Effector memory CD8-positive, alpha-beta T cell (primary cell): ENCODE results near the gene OSCP1.
A peak's percentile ranks its signal among the peaks of the same experiment; 100 is the strongest.

Experiments used
- ATAC-seq: fragments of 150-1000 bp; cut with Tn5 transposase; replicated peaks from 2 replicates; pipeline ENCODE4 v1.10.0; 2021; ENCODE audit warnings: mild to moderate bottlenecking, moderate library complexity
- DNase-seq, 3 experiments: peaks; one replicate each; pipeline ENCODE4 v3.0.0; 2021
- H3K27ac Mint-ChIP-seq, 2 donors: one replicate each; pipeline ENCODE4 v1.8.0; 2022; ENCODE audit warnings: mild to moderate bottlenecking in 2 of 2, mixed read lengths in 2 of 2, moderate library complexity in 2 of 2
- H3K27me3 Mint-ChIP-seq, 2 donors: one replicate each; pipeline ENCODE4 v1.8.0; 2022; ENCODE audit warnings: mixed read lengths in 2 of 2
- H3K36me3 Mint-ChIP-seq: one replicate; pipeline ENCODE4 v1.8.0; 2022; ENCODE audit warnings: mild to moderate bottlenecking, moderate library complexity, mixed read lengths; ENCODE audit not compliant: insufficient read depth
- H3K4me1 Mint-ChIP-seq, 2 donors: one replicate each; pipeline ENCODE4 v1.8.0; 2022; ENCODE audit warnings: low read depth in 2 of 2, mixed read lengths in 2 of 2
- H3K4me3 Mint-ChIP-seq, 2 donors: one replicate each; pipeline ENCODE4 v1.8.0; 2022; ENCODE audit warnings: mild to moderate bottlenecking in 2 of 2, mixed read lengths in 2 of 2, moderate library complexity in 2 of 2
- H3K9me3 Mint-ChIP-seq, 2 donors: one replicate each; pipeline ENCODE4 v1.8.0; 2022; ENCODE audit warnings: mixed read lengths in 2 of 2

The OSCP1 gene

DNA sequence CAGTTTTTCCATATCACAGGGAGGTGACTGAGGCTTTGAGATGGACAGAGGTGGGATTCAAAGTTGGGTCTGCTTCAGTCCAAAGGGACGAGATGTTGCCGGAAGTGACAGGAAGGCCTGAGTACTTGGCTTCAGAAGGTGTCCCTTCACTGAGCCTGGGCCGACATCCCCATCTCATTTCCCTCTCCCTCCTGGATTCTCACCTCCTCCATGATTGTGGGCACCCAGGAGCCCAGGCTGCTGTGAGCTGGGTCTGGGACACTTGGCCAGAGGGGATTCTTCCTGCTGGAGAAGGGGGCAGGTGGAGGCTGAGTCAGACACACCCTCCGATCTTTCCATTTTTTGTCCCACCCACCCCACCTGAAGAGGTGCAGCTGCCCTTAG is 16.8 kb upstream of the OSCP1 start:
- Mint-ChIP-seq H3K36me3 (peaks cover 10% of the 10 kb centered on the region), H3K4me1 (peaks cover 10 to 19% of the 10 kb centered on the region in 2 donors), H3K9me3 (no peaks in the 10 kb centered on the region), H3K4me3 (no peak overlapping the region), H3K27me3 (no peaks in the 10 kb centered on the region), H3K27ac (no peak overlapping the region)
- ATAC-seq (no peak), DNase-seq (no peak)

GRCh38 chr1:36466370-36467026 is 16.2 kb upstream of the OSCP1 start:
- no peak overlapping the region for H3K27ac Mint-ChIP-seq
- no peaks in the 10 kb centered on the region for H3K27me3 Mint-ChIP-seq
- H3K36me3 Mint-ChIP-seq = peaks cover 10% of the 10 kb centered on the region
- H3K4me3 Mint-ChIP-seq = no peak overlapping the region
- H3K9me3 Mint-ChIP-seq = no peaks in the 10 kb centered on the region
- ATAC-seq (no peak), DNase-seq (no peak)
- H3K4me1 Mint-ChIP-seq = peaks cover 10 to 20% of the 10 kb centered on the region in 2 donors

DNA sequence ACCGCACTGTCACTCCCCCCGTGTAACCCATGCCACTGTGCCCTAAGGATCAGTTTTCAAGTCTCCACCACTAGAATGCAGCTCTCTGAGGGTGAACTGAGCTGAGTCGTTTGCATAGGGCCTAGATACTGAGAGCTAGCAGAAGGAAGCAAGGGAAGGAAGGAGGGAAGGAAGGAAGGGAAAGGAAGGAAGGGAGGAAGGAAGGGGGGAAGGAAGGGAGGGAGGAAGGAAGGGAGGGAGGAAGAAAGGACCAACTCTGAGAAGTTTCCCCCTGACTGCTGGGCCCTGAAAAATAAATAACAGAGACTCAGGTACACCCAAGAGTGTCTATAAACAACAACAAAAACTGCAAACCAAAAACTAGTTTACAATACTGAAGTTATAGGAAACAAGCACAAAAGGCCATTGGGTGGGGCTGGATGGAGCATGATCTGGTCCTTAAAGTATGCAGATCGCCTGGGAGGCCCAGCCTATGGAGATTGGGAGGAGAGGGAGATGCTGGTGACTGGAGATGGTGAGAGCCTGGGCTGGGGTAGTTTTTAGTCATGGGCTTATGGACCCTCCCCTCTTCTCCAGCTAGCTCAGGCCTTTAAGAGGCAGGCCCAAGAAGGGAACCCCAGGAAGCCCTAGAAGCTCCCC is 15.6 kb upstream of the OSCP1 start:
- H3K9me3 Mint-ChIP-seq = no peaks in the 10 kb centered on the region
- H3K36me3 Mint-ChIP-seq = peaks cover 13% of the 10 kb centered on the region
- H3K27ac Mint-ChIP-seq = peak overlapping the region in 1 of 2 donors; percentile 97
- no peak overlapping the region for H3K4me3 Mint-ChIP-seq
- ATAC-seq (no peak), DNase-seq (no peak)
- peaks cover 14 to 23% of the 10 kb centered on the region in 2 donors for H3K4me1 Mint-ChIP-seq
- no peaks in the 10 kb centered on the region for H3K27me3 Mint-ChIP-seq

DNA sequence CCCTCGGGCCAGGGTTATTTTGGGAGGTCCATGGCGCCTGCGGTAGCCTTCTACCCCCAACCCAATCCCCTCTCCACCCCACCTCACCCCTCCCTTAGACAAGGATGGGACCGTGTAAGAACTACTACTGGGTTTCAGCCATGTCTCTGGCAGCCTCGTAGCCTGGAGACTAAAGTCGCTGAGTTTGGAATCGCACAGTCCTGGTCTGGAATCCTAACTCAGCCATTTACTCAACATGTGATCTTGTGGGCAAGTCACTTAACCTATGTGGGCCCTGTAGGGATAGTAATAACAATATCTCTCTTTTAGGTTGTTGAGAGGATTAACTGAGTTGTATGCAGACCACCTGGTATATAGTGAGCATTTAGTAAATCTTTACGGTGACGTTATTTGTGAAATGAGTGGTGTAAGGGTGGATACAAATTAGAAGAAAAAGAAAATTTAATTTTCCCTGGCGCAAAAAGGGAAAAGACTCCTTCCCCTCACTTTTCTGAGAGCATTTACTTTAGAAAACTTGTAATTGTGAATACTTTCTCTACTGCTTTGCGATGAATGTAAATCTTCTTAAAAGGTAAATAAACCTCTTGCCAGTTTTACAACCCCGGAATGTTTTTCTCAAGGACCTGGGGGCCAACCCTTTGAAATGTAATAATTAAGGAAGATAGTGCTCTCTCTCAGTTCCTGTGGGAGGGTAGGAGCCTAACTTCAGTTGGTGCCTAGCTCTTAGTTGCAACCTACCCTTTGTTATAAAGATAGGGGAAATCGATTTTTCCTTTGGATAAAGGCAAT is 14.5 kb upstream of the OSCP1 start:
- peak overlapping the region; percentile 97 for H3K27ac Mint-ChIP-seq
- DNase-seq (no peak), ATAC-seq (peak; percentile 55)
- H3K9me3 Mint-ChIP-seq = no peaks in the 10 kb centered on the region
- peaks cover 17 to 26% of the 10 kb centered on the region in 2 donors for H3K4me1 Mint-ChIP-seq
- peak overlapping the region; percentile 100 for H3K4me3 Mint-ChIP-seq
- peaks cover 16% of the 10 kb centered on the region for H3K36me3 Mint-ChIP-seq
- H3K27me3 Mint-ChIP-seq = no peaks in the 10 kb centered on the region

DNA sequence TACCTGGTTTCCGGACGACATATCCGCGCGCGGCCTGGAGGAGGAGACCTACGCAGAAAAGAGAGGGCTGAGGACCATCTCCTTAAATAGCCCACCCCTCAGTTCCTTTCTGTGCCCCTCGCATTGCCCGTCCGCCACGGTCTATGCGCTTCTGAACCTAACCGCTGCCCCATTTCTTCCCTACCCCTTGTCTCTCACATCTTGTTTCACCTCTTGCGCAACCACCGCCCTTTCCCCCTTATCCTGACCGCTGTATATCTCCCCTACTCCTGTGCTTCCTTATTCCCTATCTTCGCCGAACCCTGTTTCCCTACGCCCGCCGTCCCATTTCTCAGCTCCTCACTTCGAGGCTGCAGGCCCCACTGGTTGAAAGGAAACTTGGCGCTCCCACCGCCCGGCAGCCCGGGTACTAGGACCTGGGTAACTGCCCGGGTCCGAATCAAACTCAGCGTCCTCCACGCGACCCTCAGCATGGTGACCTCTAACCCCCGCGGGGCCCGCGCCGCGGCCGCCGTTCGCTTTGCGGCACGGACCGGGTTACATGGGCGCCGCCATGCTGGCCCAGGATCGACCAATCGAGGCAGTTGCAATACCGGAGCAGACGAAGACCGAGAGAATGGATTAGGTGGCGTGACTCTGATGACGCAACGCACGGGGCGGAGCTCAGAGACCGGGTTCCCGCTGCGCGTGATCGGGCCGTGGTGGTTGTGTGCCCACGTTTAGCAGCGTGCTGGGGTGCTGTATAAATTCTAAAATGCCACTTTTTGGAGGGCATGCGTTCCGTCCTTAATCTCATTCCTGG is 13.8 kb upstream of the OSCP1 start, which contains the start of gene MRPS15:
Gene MRPS15, minus strand, starts transcription at position 582 of the 802 bp plus-strand sequence. Its CDS starts 109 bp downstream, at position 473.
- Mint-ChIP-seq H3K4me1 (peaks cover 17 to 29% of the 10 kb centered on the region in 2 donors), H3K36me3 (peaks cover 22% of the 10 kb centered on the region), H3K27me3 (no peaks in the 10 kb centered on the region), H3K4me3 (peak within 1 kb of the TSS; percentile 100), H3K27ac (peak within 1 kb of the TSS; percentile 97), H3K9me3 (no peaks in the 10 kb centered on the region)
- peak; percentile 97 for ATAC-seq
- DNase-seq = peak; percentile 94 to 96 (median 94)

DNA sequence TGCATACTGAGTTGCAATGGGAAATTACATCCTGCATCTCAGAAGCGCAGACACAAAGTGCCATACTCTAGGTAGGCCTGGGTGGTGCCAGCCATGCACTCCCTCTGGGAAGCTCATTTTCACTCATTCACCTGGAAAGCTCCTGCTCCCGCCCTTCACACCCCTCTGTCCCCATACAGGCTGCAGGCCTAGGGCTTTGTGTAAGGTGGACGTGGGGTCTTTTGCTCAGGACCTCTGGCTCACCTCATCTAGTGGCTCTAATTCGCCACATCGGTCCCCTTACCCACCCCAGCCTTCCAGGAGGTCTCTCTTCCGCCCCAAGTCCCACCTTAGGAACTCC is 13.2 kb upstream of the OSCP1 start:
- Mint-ChIP-seq H3K27ac (peak overlapping the region; percentile 97), H3K36me3 (peaks cover 28% of the 10 kb centered on the region), H3K9me3 (no peaks in the 10 kb centered on the region), H3K27me3 (no peaks in the 10 kb centered on the region), H3K4me1 (peaks cover 17 to 33% of the 10 kb centered on the region in 2 donors), H3K4me3 (peak overlapping the region; percentile 100)
- ATAC-seq (no peak), DNase-seq (no peak)

GRCh38 chr1:36458910-36459309 is 8.7 kb upstream of the OSCP1 start:
- DNase-seq (no peak), ATAC-seq (no peak)
- Mint-ChIP-seq H3K4me3 (no peak overlapping the region), H3K36me3 (peaks cover 36% of the 10 kb centered on the region), H3K27me3 (no peaks in the 10 kb centered on the region), H3K9me3 (no peaks in the 10 kb centered on the region), H3K4me1 (peaks cover 14 to 30% of the 10 kb centered on the region in 2 donors), H3K27ac (no peak overlapping the region)

DNA sequence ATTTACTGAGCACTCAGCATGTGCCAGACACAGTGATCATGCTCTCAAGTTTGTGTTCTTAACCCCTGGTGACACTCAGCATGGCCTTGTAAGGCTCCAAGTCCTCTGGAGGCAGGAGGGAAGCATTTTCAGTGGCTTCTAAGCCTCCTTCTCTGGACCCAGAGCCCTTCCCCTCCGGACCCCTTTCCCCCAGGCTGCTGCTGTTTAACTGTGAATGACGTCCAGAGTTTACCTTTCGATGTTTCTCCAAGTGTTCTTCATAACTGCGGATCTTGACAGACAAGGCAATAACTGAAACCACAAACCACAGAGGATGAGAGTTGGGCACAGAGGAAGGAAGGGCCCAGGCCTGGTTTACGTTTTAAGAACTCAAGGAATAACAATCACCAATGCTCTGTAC is 7.4 kb upstream of the OSCP1 start:
- peak overlapping the region in 1 of 2 donors; percentile 8 for H3K4me3 Mint-ChIP-seq
- no peaks in the 10 kb centered on the region for H3K27me3 Mint-ChIP-seq
- no peaks in the 10 kb centered on the region for H3K9me3 Mint-ChIP-seq
- DNase-seq (no peak), ATAC-seq (no peak)
- peaks cover 7 to 23% of the 10 kb centered on the region in 2 donors for H3K4me1 Mint-ChIP-seq
- H3K27ac Mint-ChIP-seq = peak overlapping the region in 1 of 2 donors; percentile 38
- peaks cover 30% of the 10 kb centered on the region for H3K36me3 Mint-ChIP-seq

- Mint-ChIP-seq H3K27ac (no peak overlapping the region), H3K4me1 (peaks cover 7 to 20% of the 10 kb centered on the region in 2 donors), H3K27me3 (no peaks in the 10 kb centered on the region), H3K4me3 (no peak overlapping the region), H3K36me3 (peaks cover 33% of the 10 kb centered on the region), H3K9me3 (no peaks in the 10 kb centered on the region)
- no peak for DNase-seq
- ATAC-seq = no peak
Measured at GRCh38 chr1:36456391-36456928, 6.2 kb upstream of the OSCP1 start.

- DNase-seq (no peak), ATAC-seq (no peak)
- no peak overlapping the region for H3K27ac Mint-ChIP-seq
- H3K27me3 Mint-ChIP-seq = no peaks in the 10 kb centered on the region
- no peaks in the 10 kb centered on the region for H3K9me3 Mint-ChIP-seq
- peaks cover 36% of the 10 kb centered on the region for H3K36me3 Mint-ChIP-seq
- no peak overlapping the region for H3K4me3 Mint-ChIP-seq
- H3K4me1 Mint-ChIP-seq = peaks cover 0 to 16% of the 10 kb centered on the region in 2 donors
Measured at GRCh38 chr1:36455386-36455785, 5.1 kb upstream of the OSCP1 start.

DNA sequence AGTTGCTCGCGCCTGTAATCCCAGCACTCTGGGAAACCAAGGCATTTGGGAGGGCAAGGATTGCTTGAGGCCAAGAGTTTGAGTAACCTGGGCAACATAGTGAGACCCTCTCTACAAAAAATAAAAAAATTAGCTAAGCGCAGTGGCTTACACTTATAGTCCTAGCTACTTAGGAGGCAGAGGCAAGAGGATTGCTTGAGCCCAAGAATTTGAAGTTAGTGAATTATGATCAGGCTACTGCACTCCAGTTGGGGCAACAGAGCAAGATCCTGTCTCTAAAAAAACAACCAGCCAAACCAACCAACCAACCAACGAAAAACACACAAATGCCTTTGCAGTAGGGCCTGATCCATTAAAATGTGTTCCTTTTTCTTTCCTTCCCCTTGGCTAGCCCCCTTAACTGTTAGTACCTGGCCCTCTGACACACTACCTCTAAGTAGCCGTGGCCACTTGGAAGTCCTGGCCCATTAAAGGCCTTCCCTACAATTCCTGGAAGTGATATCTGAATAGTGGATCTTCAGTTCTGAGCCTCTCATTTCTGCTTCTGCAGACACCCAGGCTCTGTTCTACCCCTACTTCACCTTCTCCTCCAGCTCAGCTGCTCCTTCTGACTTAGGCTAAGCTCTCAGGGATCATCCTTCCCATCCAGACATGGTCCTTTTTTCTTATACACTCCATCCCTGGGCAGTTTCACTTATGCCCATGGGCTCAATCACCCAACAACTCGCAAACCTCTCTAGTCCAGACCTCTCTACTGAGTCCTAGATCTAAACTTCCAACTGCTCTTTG is 3.5 kb upstream of the OSCP1 start:
- Mint-ChIP-seq H3K36me3 (peaks cover 40% of the 10 kb centered on the region), H3K4me1 (peaks cover 6 to 20% of the 10 kb centered on the region in 2 donors), H3K27me3 (no peaks in the 10 kb centered on the region), H3K9me3 (no peaks in the 10 kb centered on the region), H3K27ac (peak overlapping the region in 1 of 2 donors; percentile 16), H3K4me3 (no peak overlapping the region)
- ATAC-seq (no peak), DNase-seq (no peak)

DNA sequence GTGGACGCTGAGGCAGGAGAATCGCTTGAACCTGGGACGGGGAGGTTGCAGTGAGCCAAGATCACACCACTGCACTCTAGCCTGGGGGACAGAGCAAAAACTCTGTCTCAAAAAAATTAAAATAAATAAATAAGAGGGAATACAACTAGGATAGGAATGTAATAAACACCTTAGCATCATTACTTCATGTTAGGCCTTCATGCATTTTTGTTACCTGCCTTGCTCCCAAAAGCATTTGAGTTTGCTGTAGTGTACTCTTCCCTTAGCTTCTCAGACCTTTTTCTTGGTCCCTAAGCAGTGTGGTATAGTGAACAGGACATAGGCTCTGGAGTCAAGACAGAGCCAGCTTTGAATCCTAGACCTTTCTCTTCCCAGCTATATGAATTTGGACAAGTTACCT is 2.8 kb upstream of the OSCP1 start:
- H3K27ac Mint-ChIP-seq = no peak overlapping the region
- H3K4me1 Mint-ChIP-seq = peaks cover 6 to 16% of the 10 kb centered on the region in 2 donors
- no peak overlapping the region for H3K4me3 Mint-ChIP-seq
- DNase-seq = no peak
- no peaks in the 10 kb centered on the region for H3K9me3 Mint-ChIP-seq
- ATAC-seq = no peak
- H3K27me3 Mint-ChIP-seq = no peaks in the 10 kb centered on the region
- H3K36me3 Mint-ChIP-seq = peaks cover 33% of the 10 kb centered on the region
